ENCODE results near the gene SPOCK2. TPM values are rescaled to one million over a fixed set of nuclear protein-coding genes. Genes with fewer than 3 reads are reported as not detected.
A peak's percentile ranks its signal among the peaks of the same experiment; 100 is the strongest.

Gene SPOCK2
- polyA plus RNA-seq, 3 donors from 2014 or later: 58.8 to 86.0 (median 69.0) TPM

DNA sequence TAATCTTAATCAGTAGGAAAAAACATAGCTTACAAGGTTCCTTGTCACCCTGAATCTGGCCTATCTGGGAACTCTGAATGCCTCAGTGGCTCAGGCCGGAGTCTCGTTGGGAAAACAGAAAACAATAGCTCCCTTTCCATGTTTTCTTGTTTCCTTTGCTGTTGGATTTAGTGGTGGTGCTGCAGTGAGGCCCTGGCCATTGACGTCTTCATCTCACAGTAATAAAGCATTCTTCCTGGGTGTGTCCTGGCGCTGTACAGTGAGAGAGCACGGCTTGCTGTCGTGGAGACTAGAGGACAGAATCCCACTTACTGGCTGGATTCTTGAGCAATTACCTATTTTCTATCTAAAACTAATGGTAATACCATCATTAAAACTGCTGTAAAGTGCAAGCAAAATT lies 1.3 kb upstream of the SPOCK2 start:
- Mint-ChIP-seq H3K4me3 (peak overlapping the region; percentile 48 to 100 (median 75)), H3K4me1 (peaks cover 41 to 47% of the 10 kb centered on the region in 2 donors), H3K27ac (peak overlapping the region; percentile 90 to 100 (median 97)), H3K9me3 (no peaks in the 10 kb centered on the region), H3K27me3 (ENCODE audit: low read depth in 3 of 3) (peaks cover 14 to 24% (median 18%) of the 10 kb centered on the region in 3 donors), H3K36me3 (peaks cover 3 to 18% (median 12%) of the 10 kb centered on the region in 3 donors)
- DNase-seq: no peak

DNA sequence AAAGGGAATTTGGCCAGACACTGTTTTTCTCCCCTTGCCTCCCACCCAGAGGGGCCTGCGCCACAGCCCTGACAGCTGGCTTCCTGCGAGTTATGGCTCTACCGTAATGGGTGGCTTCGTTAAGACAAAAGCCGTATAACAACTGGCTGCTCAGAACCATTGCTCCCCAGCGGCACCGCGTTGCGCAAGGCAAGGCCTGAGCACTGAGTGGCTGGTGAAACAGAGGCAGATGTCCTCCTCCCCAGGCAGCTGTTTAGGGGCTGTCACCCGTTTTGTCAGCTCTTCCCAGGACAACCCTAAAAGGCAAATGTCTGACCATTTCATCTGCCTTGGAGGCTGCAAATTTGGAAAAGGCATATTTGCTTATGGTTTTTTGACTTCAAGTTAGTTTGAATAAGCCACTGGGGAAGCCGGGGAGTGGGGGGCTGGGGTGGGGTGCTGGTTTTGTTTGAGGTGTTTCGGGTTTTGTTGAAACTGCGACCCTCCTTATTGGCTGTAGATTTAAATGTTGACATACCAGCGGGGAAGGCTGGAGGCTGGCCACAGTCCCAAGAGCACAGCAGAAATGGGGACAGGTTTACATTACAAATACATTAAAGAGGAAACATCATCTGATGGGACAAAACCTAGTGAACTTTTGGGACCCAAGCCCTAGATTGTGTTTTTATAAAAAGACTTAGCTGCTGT lies 681 bp upstream of the SPOCK2 start:
- H3K27me3 Mint-ChIP-seq (ENCODE audit: low read depth in 3 of 3): peaks cover 15 to 28% (median 21%) of the 10 kb centered on the region in 3 donors
- peaks cover under 1 to 12% (median 12%) of the 10 kb centered on the region in 3 donors for H3K36me3 Mint-ChIP-seq
- H3K4me3 Mint-ChIP-seq: peak overlapping the region; percentile 97 to 100 (median 100)
- peak; percentile 49 to 60 (median 53) for DNase-seq
- no peaks in the 10 kb centered on the region for H3K9me3 Mint-ChIP-seq
- H3K4me1 Mint-ChIP-seq: peaks cover 47 to 53% of the 10 kb centered on the region in 2 donors
- peak overlapping the region; percentile 96 to 100 (median 99) for H3K27ac Mint-ChIP-seq

- H3K9me3 Mint-ChIP-seq: no peaks in the 10 kb centered on the region
- H3K4me3 Mint-ChIP-seq: peak overlapping the region; percentile 84 to 98 (median 90)
- DNase-seq: peak in 2 of 3 donors; percentile 36 to 44
- H3K4me1 Mint-ChIP-seq: peaks cover 60 to 65% of the 10 kb centered on the region in 2 donors
- H3K27me3 Mint-ChIP-seq (ENCODE audit: low read depth in 3 of 3): peaks cover 17 to 34% (median 28%) of the 10 kb centered on the region in 3 donors
- H3K36me3 Mint-ChIP-seq: peaks cover 6 to 11% (median 7%) of the 10 kb centered on the region in 3 donors
- H3K27ac Mint-ChIP-seq: peak overlapping the region; percentile 69 to 94 (median 82)
Measured at GRCh38 chr10:72087392-72087968, 871 bp downstream of the SPOCK2 start.

GRCh38 chr10:72086466-72087391 lies 1.6 kb downstream of the SPOCK2 start:
- H3K4me1 Mint-ChIP-seq: peaks cover 66 to 68% of the 10 kb centered on the region in 2 donors
- H3K27ac Mint-ChIP-seq: peak overlapping the region; percentile 91 to 96 (median 94)
- peaks cover 15 to 34% (median 28%) of the 10 kb centered on the region in 3 donors for H3K27me3 Mint-ChIP-seq (ENCODE audit: low read depth in 3 of 3)
- H3K36me3 Mint-ChIP-seq: peaks cover 6 to 7% (median 6%) of the 10 kb centered on the region in 3 donors
- no peaks in the 10 kb centered on the region for H3K9me3 Mint-ChIP-seq
- DNase-seq: peak; percentile 52 to 69 (median 58)
- peak overlapping the region; percentile 84 to 98 (median 90) for H3K4me3 Mint-ChIP-seq

DNA sequence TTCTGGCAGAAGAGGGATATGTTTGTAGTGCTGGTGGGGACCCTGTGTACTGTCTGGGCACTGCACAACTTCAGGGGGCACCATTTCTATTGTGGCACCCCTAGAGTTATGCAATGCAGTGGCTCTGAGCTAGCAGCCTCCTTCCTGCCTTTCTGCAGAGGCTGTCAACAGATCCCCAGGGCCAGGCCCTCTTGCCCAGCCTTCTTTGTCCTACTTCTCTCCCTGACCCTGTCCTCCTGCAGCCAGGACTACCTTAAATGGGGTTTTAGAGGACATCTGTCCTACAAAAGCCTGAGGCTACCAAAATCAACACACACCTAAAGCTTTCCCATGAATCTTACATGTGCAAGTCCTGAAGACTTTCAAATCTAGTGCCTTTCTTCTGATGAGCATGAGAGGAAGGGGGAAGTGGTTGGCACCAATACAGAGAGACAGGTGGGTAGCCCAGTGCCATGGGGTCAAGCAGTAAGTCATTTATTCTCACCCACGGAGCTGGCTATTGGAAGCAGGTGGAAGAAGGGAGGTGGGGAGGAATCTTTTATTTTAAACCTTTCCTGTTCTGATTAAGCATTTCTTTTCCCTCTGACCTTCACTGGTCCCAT lies 2.4 kb downstream of the SPOCK2 start:
- Mint-ChIP-seq H3K9me3 (no peaks in the 10 kb centered on the region), H3K27ac (peak overlapping the region; percentile 91 to 96 (median 94)), H3K4me3 (peak overlapping the region; percentile 84 to 98 (median 90)), H3K27me3 (ENCODE audit: low read depth in 3 of 3) (peaks cover 20 to 34% (median 33%) of the 10 kb centered on the region in 3 donors), H3K4me1 (peaks cover 73 to 74% of the 10 kb centered on the region in 2 donors), H3K36me3 (peaks cover 3 to 6% (median 4%) of the 10 kb centered on the region in 3 donors)
- no peak for DNase-seq

GRCh38 chr10:72085166-72085565 lies 3.2 kb downstream of the SPOCK2 start:
- Mint-ChIP-seq H3K27ac (peak overlapping the region; percentile 91 to 96 (median 94)), H3K4me1 (peaks cover 74 to 81% of the 10 kb centered on the region in 2 donors)
- no peak for DNase-seq

DNA sequence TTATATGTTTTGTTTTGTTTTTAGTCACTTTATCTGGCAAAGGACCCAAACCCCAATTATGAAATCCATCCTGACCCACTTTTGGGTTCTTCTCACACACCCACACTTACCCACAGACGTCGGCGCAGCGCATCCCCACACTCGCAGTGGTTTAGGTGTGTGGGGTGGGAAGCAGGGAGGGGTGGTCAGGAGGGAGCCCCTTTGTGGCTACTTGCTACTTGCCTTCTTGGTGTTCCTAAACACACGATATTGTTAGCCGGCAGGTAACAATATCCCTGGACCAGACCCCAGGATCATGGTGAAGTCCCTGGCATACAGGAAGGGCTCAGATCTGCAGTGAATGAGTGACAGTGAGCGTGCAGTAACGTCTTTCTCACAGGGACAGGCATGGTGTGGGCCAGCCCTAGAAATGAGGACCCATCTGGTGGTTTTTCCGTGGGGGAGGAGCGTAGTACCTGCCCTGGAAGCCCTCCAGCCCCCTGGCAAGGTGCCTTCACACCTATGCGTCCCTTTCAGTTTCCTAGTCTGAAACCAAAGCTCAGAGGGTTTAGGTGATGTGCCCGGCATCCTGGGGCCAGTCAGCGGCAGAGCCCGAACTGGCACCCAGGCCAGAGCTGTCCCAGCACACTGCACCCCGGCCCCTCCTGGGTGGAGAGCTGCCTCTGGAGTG lies 4.4 kb downstream of the SPOCK2 start:
- H3K4me3 Mint-ChIP-seq: peak overlapping the region; percentile 63 to 88 (median 79)

More at GRCh38 chr10:72085166-72085565, 3.2 kb downstream of the SPOCK2 start:
- Mint-ChIP-seq H3K9me3 (no peaks in the 10 kb centered on the region), H3K36me3 (peaks cover 3 to 6% (median 4%) of the 10 kb centered on the region in 3 donors), H3K27me3 (ENCODE audit: low read depth in 3 of 3) (peaks cover 20 to 34% (median 33%) of the 10 kb centered on the region in 3 donors), H3K4me3 (peak overlapping the region; percentile 38 to 90 (median 88))

GRCh38 chr10:72082856-72083789 lies 5.2 kb downstream of the SPOCK2 start:
- no peak for DNase-seq
- Mint-ChIP-seq H3K9me3 (no peaks in the 10 kb centered on the region), H3K36me3 (peaks cover under 1 to 6% (median 4%) of the 10 kb centered on the region in 3 donors), H3K4me1 (peaks cover 73 to 81% of the 10 kb centered on the region in 2 donors), H3K27ac (peak overlapping the region; percentile 85 to 96 (median 94)), H3K27me3 (ENCODE audit: low read depth in 3 of 3) (peaks cover 16 to 35% (median 30%) of the 10 kb centered on the region in 3 donors), H3K4me3 (peak overlapping the region; percentile 63 to 88 (median 79))

More for the DNA sequence above, 4.4 kb downstream of the SPOCK2 start:
- Mint-ChIP-seq H3K27ac (peak overlapping the region; percentile 85 to 96 (median 94)), H3K36me3 (peaks cover 3 to 6% (median 4%) of the 10 kb centered on the region in 3 donors), H3K27me3 (ENCODE audit: low read depth in 3 of 3) (peaks cover 22 to 37% (median 35%) of the 10 kb centered on the region in 3 donors), H3K4me1 (peaks cover 74 to 82% of the 10 kb centered on the region in 2 donors), H3K9me3 (no peaks in the 10 kb centered on the region)
- peak; percentile 62 to 75 (median 68) for DNase-seq

DNA sequence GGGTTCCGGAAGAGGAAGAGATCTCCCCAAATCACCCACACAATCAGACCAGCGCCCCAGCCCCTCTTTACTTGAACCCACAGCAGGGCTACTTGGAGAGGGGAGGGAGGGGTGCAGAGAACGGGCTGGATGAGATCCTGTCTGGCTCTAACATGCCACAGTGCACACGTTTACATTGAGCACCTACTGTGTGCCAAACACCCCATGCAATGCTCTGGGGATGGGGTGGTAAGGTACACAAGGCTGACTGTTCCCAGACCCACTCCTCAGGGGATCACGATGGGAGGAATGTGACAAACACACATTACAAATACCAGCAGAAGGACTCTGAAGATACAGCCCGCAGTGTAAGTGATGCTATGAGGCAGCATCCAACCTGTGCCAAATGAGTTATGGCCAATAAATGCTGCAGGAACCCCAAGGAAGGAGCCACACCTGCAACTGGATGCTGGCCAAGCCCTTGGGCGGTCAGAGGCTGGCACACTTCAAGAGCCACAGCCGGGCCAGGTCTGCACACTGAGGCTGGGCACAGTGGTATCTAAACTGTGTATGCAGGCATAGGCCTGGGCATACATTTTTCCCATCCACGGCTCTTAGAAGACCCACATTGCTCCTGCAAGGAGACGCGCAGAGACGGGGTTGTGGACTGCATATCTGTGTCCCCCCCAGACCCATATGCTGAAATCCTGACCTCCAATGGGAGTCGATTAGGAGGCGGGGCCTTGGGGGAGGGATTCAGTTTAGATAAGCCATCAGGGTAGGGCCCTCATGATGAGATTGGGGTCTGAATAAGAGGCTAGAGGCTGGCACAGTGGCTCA lies 6.4 kb downstream of the SPOCK2 start:
- Mint-ChIP-seq H3K4me1 (peaks cover 80 to 88% of the 10 kb centered on the region in 2 donors), H3K27ac (peak overlapping the region; percentile 16 to 95 (median 70)), H3K36me3 (peaks cover 0 to 6% (median 4%) of the 10 kb centered on the region in 3 donors), H3K27me3 (ENCODE audit: low read depth in 3 of 3) (peaks cover 18 to 32% (median 26%) of the 10 kb centered on the region in 3 donors), H3K4me3 (peak overlapping the region in 2 of 5 donors; percentile 38 to 88), H3K9me3 (no peaks in the 10 kb centered on the region)
- DNase-seq: no peak

GRCh38 chr10:72081210-72081609 lies 7.1 kb downstream of the SPOCK2 start:
- Mint-ChIP-seq H3K4me3 (peak overlapping the region in 3 of 5 donors; percentile 21 to 53 (median 30)), H3K9me3 (no peaks in the 10 kb centered on the region)
- no peak for DNase-seq

More at GRCh38 chr10:72081210-72081609, 7.1 kb downstream of the SPOCK2 start:
- Mint-ChIP-seq H3K27ac (peak overlapping the region in 4 of 6 donors; percentile 46 to 88 (median 64)), H3K4me1 (peaks cover 78 to 86% of the 10 kb centered on the region in 2 donors), H3K27me3 (ENCODE audit: low read depth in 3 of 3) (peaks cover 15 to 26% (median 23%) of the 10 kb centered on the region in 3 donors), H3K36me3 (peaks cover 0 to 6% (median 3%) of the 10 kb centered on the region in 3 donors)

All from immature natural killer cell (primary cell).